IMR-90 (cell line): ENCODE measurements around the gene AKR1E2. TPM values are rescaled to one million over a fixed set of nuclear protein-coding genes. Genes with fewer than 3 reads are reported as not detected.

Source experiments
- ATAC-seq: fragments of 200-7000 bp; cut with Tn5 transposase; 2 replicates; pipeline ENCODE4 v1.9.1; 2020; ENCODE audit warnings: low read depth, mild to moderate bottlenecking, moderate library complexity
- BruUV-seq: library from RNA; stranded (reverse); fragments of 400-500 nt; replicated peaks from 2 replicates; lab custom pipeline; 2021; lab: Mats Ljungman, UMichigan
- CTCF ChIA-PET: fragments of 300-600 bp; formaldehyde crosslinking; extraction: SDS; loops from one replicate; lab custom pipeline; 2021; ENCODE audit warnings: antibody characterized with exemption; lab: Yijun Ruan, JAX
- POLR2A ChIA-PET: fragments of 300-600 bp; sonication (Branson Sonifier 250); formaldehyde crosslinking; loops from one replicate; lab custom pipeline; 2022; ENCODE audit warnings: antibody characterized with exemption; ENCODE audit not compliant: unreplicated experiment; lab: Charles Lee
- DNase-seq: peaks from one replicate; pipeline ENCODE4 v3.0.0; 2013
- H2AFZ ChIP-seq: replicated peaks from 2 replicates; pipeline ENCODE3; 2013; ENCODE audit warnings: low read length, mild to moderate bottlenecking; ENCODE audit not compliant: poor library complexity
- H2AK5ac ChIP-seq: 2 replicates; pipeline ENCODE4 v1.6.1; 2013; ENCODE audit warnings: low read depth, low read length, inconsistent platforms
- H2AK9ac ChIP-seq: replicated peaks from 2 replicates; pipeline ENCODE3; 2013; ENCODE audit warnings: mild to moderate bottlenecking, low read depth, low read length, moderate library complexity; ENCODE audit not compliant: poor library complexity
- H2BK120ac ChIP-seq: 2 replicates; pipeline ENCODE4 v1.6.1; 2013; ENCODE audit warnings: low read depth, low read length, inconsistent platforms
- H2BK15ac ChIP-seq: 3 replicates; pipeline ENCODE4 v1.6.1; 2013; ENCODE audit warnings: low read depth, low read length, inconsistent platforms
- H2BK20ac ChIP-seq: 2 replicates; pipeline ENCODE4 v1.6.1; 2013; ENCODE audit warnings: low read depth, mild to moderate bottlenecking, inconsistent platforms, low read length, moderate library complexity
- H2BK5ac ChIP-seq: 2 replicates; pipeline ENCODE4 v1.6.1; 2013; ENCODE audit warnings: mild to moderate bottlenecking, low read depth, low read length, inconsistent platforms; ENCODE audit not compliant: poor library complexity, severe bottlenecking
- H3K14ac ChIP-seq: replicated peaks from 2 replicates; pipeline ENCODE4 v1.6.1; 2013; ENCODE audit warnings: low read depth, low read length, inconsistent platforms
- H3K18ac ChIP-seq: 2 replicates; pipeline ENCODE4 v1.6.1; 2013; ENCODE audit warnings: low read depth, low read length, control low read depth
- H3K23ac ChIP-seq: 2 replicates; pipeline ENCODE4 v1.6.1; 2013; ENCODE audit warnings: low read depth, low read length, inconsistent platforms
- H3K27ac ChIP-seq: 2 replicates; pipeline ENCODE4 v1.5.1; 2013; ENCODE audit warnings: mild to moderate bottlenecking, control low read depth, low read length; ENCODE audit not compliant: insufficient read depth
- H3K27me3 ChIP-seq: 2 replicates; pipeline ENCODE4 v1.6.1; 2013; ENCODE audit warnings: low read length; ENCODE audit not compliant: control insufficient read depth, insufficient read depth
- H3K36me3 ChIP-seq: 2 replicates; pipeline ENCODE4 v1.6.1; 2013; ENCODE audit warnings: low read length, mixed read lengths; ENCODE audit not compliant: control insufficient read depth, insufficient read depth
- H3K4ac ChIP-seq: 2 replicates; pipeline ENCODE4 v1.6.1; 2013; ENCODE audit warnings: low read depth, low read length, inconsistent platforms
- H3K4me1 ChIP-seq: 2 replicates; pipeline ENCODE4 v1.6.1; 2013; ENCODE audit warnings: low read length, mixed read lengths; ENCODE audit not compliant: control insufficient read depth, insufficient read depth
- H3K4me2 ChIP-seq: 2 replicates; pipeline ENCODE4 v1.6.1; 2013; ENCODE audit warnings: low read depth, mild to moderate bottlenecking, control low read depth, low read length, moderate library complexity
- H3K4me3 ChIP-seq: 2 replicates; pipeline ENCODE4 v1.5.1; 2013; ENCODE audit warnings: low read depth, mild to moderate bottlenecking, control low read depth, low read length, moderate library complexity; ENCODE audit not compliant: insufficient read depth
- H3K56ac ChIP-seq: 2 replicates; pipeline ENCODE4 v1.6.1; 2013; ENCODE audit warnings: low read length, inconsistent platforms; ENCODE audit not compliant: insufficient read depth; ENCODE audit errors: extremely low read depth
- H3K79me1 ChIP-seq, 2 experiments: 2 replicates each; pipeline ENCODE4 v1.6.1; 2013; ENCODE audit warnings: low read length in 2 of 2, inconsistent platforms in 1 of 2, low read depth in 1 of 2
- H3K9ac ChIP-seq: 2 replicates; pipeline ENCODE4 v1.6.1; 2013; ENCODE audit warnings: low read depth, low read length, control low read depth
- H3K9me1 ChIP-seq: 2 replicates; pipeline ENCODE4 v1.6.1; 2013; ENCODE audit warnings: low read length, inconsistent platforms; ENCODE audit not compliant: insufficient read depth
- H3K9me3 ChIP-seq: 2 replicates; pipeline ENCODE4 v1.6.1; 2013; ENCODE audit warnings: low read length; ENCODE audit not compliant: control insufficient read depth, insufficient read depth
- H4K20me1 ChIP-seq: 2 replicates; pipeline ENCODE4 v1.6.1; 2013; ENCODE audit warnings: low read length, inconsistent platforms; ENCODE audit not compliant: insufficient read depth
- H4K5ac ChIP-seq: 2 replicates; pipeline ENCODE4 v1.6.1; 2013; ENCODE audit warnings: mild to moderate bottlenecking, low read depth, low read length, control low read depth
- H4K8ac ChIP-seq, 2 experiments: 2 replicates each; pipeline ENCODE4 v1.6.1; 2013; ENCODE audit warnings: low read depth in 2 of 2, low read length in 2 of 2, control low read depth in 1 of 2, inconsistent platforms in 1 of 2
- H4K91ac ChIP-seq: 2 replicates; pipeline ENCODE4 v1.6.1; 2013; ENCODE audit warnings: low read depth, low read length, inconsistent platforms; ENCODE audit not compliant: insufficient read depth
- CHD1 ChIP-seq: IDR thresholded peaks from 2 replicates; pipeline ENCODE4 v1.6.1; 2012; ENCODE audit warnings: low read depth, low read length, improper control_type of control experiment
- RAD21 ChIP-seq: IDR thresholded peaks from 2 replicates; pipeline ENCODE4 v1.6.1; 2012; ENCODE audit warnings: low read length, improper control_type of control experiment
- WGBS, 2 experiments: methylation state at CpG; one replicate each; pipeline versions ENCODE4 v1.1.5 to v1.1.7; 2013; ENCODE audit warnings: missing lambda C conversion rate in 2 of 2; ENCODE audit not compliant: insufficient read length in 1 of 2; ENCODE audit errors: extremely low coverage in 2 of 2; 5-methylcytosine and 5-hydroxymethylcytosine counted together
- dilution Hi-C: fragments of 300-500 bp; cut with HindIII; formaldehyde crosslinking; loops from one replicate; pipeline ENCODE4 v1.14.3; 2018; ENCODE audit warnings: low sequenced_read_pairs; ENCODE audit not compliant: unreplicated experiment
- in situ Hi-C: fragments of 300-500 bp; cut with MboI; formaldehyde crosslinking; loops from 3 replicates; pipeline ENCODE4 v1.14.3; 2019; ENCODE audit warnings: low sequenced_read_pairs, inconsistent platforms, mixed read lengths
- intact Hi-C: fragments of 100-400 bp; cut with micrococcal nuclease; formaldehyde crosslinking; loops from 2 replicates; pipeline ENCODE4 v1.10.0; 2022
- polyA plus RNA-seq, 3 experiments: library from polyadenylated mRNA; depleted of rRNA; stranded (reverse); fragments of >200 nt; gene quantifications; 2 replicates each; pipeline ENCODE4 v1.2.3, GENCODE V29; 2012; ENCODE audit warnings: low replicate concordance in 1 of 3
- total RNA-seq: library from RNA; depleted of rRNA; stranded (reverse); fragments of >200 nt; gene quantifications from 2 replicates; pipeline ENCODE4 v1.2.3, GENCODE V29; 2012

Gene AKR1E2
- total and polyA plus RNA-seq, 2 of the 4 experiments (the other 2 are of a cell fraction): 1.2 to 3.4 TPM

GRCh38 chr10:4828005-4828404, 2.0 kb downstream of the AKR1E2 start:
- ATAC-seq (no peak), DNase-seq (no peak)
- POLR2A ChIA-PET: interaction anchor here (0.6 kb wide), 1 partner anchor 1926 kb away, joined by 4 read pairs; no protein-coding TSS in a partner anchor
- H4K91ac ChIP-seq: no peak overlapping the region
- H2BK15ac ChIP-seq: no peak overlapping the region
- TF ChIP-seq CHD1: no peak
- TF ChIP-seq RAD21: no peak
- no peak overlapping the region for H2AFZ ChIP-seq
- intact Hi-C loops (no loop called here), dilution Hi-C loops (no loop called here), in situ Hi-C loops (loop anchor here (25.0 kb wide), 2 partner anchors 784 to 1034 kb away; no protein-coding TSS in a partner anchor)
- peaks cover 0 to 6% of the 10 kb centered on the region in 2 experiments; a peak in 1 of 4 replicates for H3K79me1 ChIP-seq
- H3K56ac ChIP-seq: no peak overlapping the region
- H4K8ac ChIP-seq: no peak overlapping the region
- H3K18ac ChIP-seq: no peak overlapping the region
- BruUV-seq: no TSS peak
- no peaks in the 10 kb centered on the region for H3K27me3 ChIP-seq
- H3K27ac ChIP-seq: no peak overlapping the region
- H2BK20ac ChIP-seq: no peak overlapping the region
- CTCF ChIA-PET: interaction anchor here (1.2 kb wide), 1 partner anchor 9 kb away, joined by 4 read pairs; no protein-coding TSS in a partner anchor
- H3K4me1 ChIP-seq: peaks cover 2% of the 10 kb centered on the region; the same call in 1 of the 2 replicates
- no peak overlapping the region for H3K4me3 ChIP-seq
- H3K36me3 ChIP-seq: no peaks in the 10 kb centered on the region
- no peak overlapping the region for H2AK9ac ChIP-seq
- H4K20me1 ChIP-seq: no peaks in the 10 kb centered on the region
- no peaks in the 10 kb centered on the region for H3K9me3 ChIP-seq
- no peak overlapping the region for H2BK5ac ChIP-seq
- H2AK5ac ChIP-seq: 0 out of 2 replicates have a peak overlapping the region, but pooled peaks have one; percentile 13
- no peak overlapping the region for H3K4ac ChIP-seq
- H3K4me2 ChIP-seq: no peak overlapping the region
- no peak overlapping the region for H4K5ac ChIP-seq
- no peak overlapping the region for H3K9ac ChIP-seq
- H2BK120ac ChIP-seq: no peak overlapping the region
- H3K9me1 ChIP-seq: no peaks in the 10 kb centered on the region
- H3K14ac ChIP-seq: no peak overlapping the region
- 83% methylated on average over 2 of the region's 8 CpGs; no CpG with 5 or more reads in 1 of the 2 experiments for WGBS, 2 experiments
- H3K23ac ChIP-seq: no peak overlapping the region
